Measurements from ENCODE around the gene TBC1D22A. TPM values are rescaled to one million over a fixed set of nuclear protein-coding genes. Genes with fewer than 3 reads are reported as not detected.

The TBC1D22A gene
- polyA plus RNA-seq, 1 of the 3 experiments (the other 2 are of a cell fraction), result 16.5 TPM

- TF ChIP-seq CHD2 (IDR thresholded peaks at IDR 0.05; ENCODE audit: low read length, partially characterized antibody) (no peak), ELF1 (IDR thresholded peaks at IDR 0.05) (no peak), TAF1 (IDR thresholded peaks at IDR 0.05; ENCODE audit: borderline replicate concordance, low read depth, low read length) (no peak), USF2 (IDR thresholded peaks at IDR 0.05; ENCODE audit: borderline replicate concordance, low read depth, low read length) (no peak)
Observed at GRCh38 chr22:46906326-46907045, 144.0 kb downstream of the TBC1D22A start (continued).

- 96% methylated on average over 24 of the region's 24 CpGs for WGBS (ENCODE audit: low lambda C conversion rate)
- no peaks in the 10 kb centered on the region for H3F3A ChIP-seq (replicated peaks; ENCODE audit: insufficient read depth)
- POLR2A ChIA-PET, result no interaction called here
Observed at GRCh38 chr22:46907241-46908215, 145.1 kb downstream of the TBC1D22A start.

GRCh38 chr22:46908641-46909107 lies 146.2 kb downstream of the TBC1D22A start:
- DNase-seq, result no peak
- WGBS (ENCODE audit: low lambda C conversion rate), result 97% methylated on average over 9 of the region's 15 CpGs
- POLR2A ChIA-PET, result no interaction called here
- CTCF ChIA-PET, result interaction anchor here (1.0 kb wide), 1 partner anchor 110 kb away, joined by 4 read pairs; no protein-coding TSS in a partner anchor
- Histone ChIP-seq H3K27ac (ENCODE audit: low read depth in 2 of 2, low read length in 1 of 2) (no peak overlapping the region), H3K4me2 (no peak overlapping the region), H3K9ac (no peak overlapping the region), H3K4me3 (ENCODE audit: low read depth in 2 of 2, low read length in 1 of 2) (no peak overlapping the region), H3K27me3 (ENCODE audit: insufficient read depth) (no peaks in the 10 kb centered on the region), H3K36me3 (replicated peaks in 1 of 2; ENCODE audit: control insufficient read depth in 1 of 2, insufficient read depth in 2 of 2, low read length in 1 of 2) (no peaks in the 10 kb centered on the region), H3K9me2 (no peaks in the 10 kb centered on the region), H3K9me3 (no peaks in the 10 kb centered on the region), H4K20me1 (ENCODE audit: insufficient read depth) (no peaks in the 10 kb centered on the region), H3F3A (replicated peaks; ENCODE audit: insufficient read depth) (no peaks in the 10 kb centered on the region), H2AFZ (ENCODE audit: low read depth) (no peak overlapping the region), H3K79me2 (ENCODE audit: insufficient read depth) (no peaks in the 10 kb centered on the region), H3K4me1 (ENCODE audit: control insufficient read depth in 1 of 2, insufficient read depth in 2 of 2, low read depth in 1 of 2, low read length in 1 of 2) (no peaks in the 10 kb centered on the region; a peak in 1 of 4 replicates)
- TF ChIP-seq PBX3 (IDR thresholded peaks at IDR 0.05), result no peak
- no peak for TF ChIP-seq RCOR1 (IDR thresholded peaks at IDR 0.05; ENCODE audit: low read length)
- no peak for TF ChIP-seq CHD2 (IDR thresholded peaks at IDR 0.05; ENCODE audit: low read length, partially characterized antibody)
- TF ChIP-seq NRF1 (IDR thresholded peaks at IDR 0.05; ENCODE audit: low read depth, low read length), result no peak
- no peak for TF ChIP-seq ELF1 (IDR thresholded peaks at IDR 0.05)
- TF ChIP-seq TAF1 (IDR thresholded peaks at IDR 0.05; ENCODE audit: borderline replicate concordance, low read depth, low read length), result no peak
- TF ChIP-seq EP300 (IDR thresholded peaks at IDR 0.05; ENCODE audit: borderline replicate concordance in 1 of 2, low read depth in 1 of 2, low read length in 1 of 2), result no peak
- no peak for TF ChIP-seq SIN3A (IDR thresholded peaks at IDR 0.05; ENCODE audit: borderline replicate concordance, low read depth, low read length)
- TF ChIP-seq EZH2phosphoT487 (IDR thresholded peaks at IDR 0.05; ENCODE audit: borderline replicate concordance, low read depth), result no peak
- no peak for TF ChIP-seq TEAD4 (IDR thresholded peaks at IDR 0.05; ENCODE audit: borderline replicate concordance, insufficient read depth)
- no peak for TF ChIP-seq CTCF (IDR thresholded peaks at IDR 0.05)
- no peak for TF ChIP-seq TCF12 (IDR thresholded peaks at IDR 0.05)

More at GRCh38 chr22:46907241-46908215, 145.1 kb downstream of the TBC1D22A start:
- no peak overlapping the region for H3K4me2 ChIP-seq
- H3K9me2 ChIP-seq, result no peaks in the 10 kb centered on the region
- no peak overlapping the region for H2AFZ ChIP-seq (ENCODE audit: low read depth)
- H3K27me3 ChIP-seq (ENCODE audit: insufficient read depth), result no peaks in the 10 kb centered on the region
- H3K36me3 ChIP-seq (replicated peaks in 1 of 2; ENCODE audit: control insufficient read depth in 1 of 2, insufficient read depth in 2 of 2, low read length in 1 of 2), result no peaks in the 10 kb centered on the region
- no peak overlapping the region for H3K9ac ChIP-seq
- CTCF ChIA-PET, result no interaction called here
- TF ChIP-seq NFIC (IDR thresholded peaks at IDR 0.05; ENCODE audit: borderline replicate concordance) (no peak), TCF12 (IDR thresholded peaks at IDR 0.05) (no peak)
- no peak for DNase-seq
- no peaks in the 10 kb centered on the region for H3K9me3 ChIP-seq
- no peak overlapping the region for H3K27ac ChIP-seq (ENCODE audit: low read depth in 2 of 2, low read length in 1 of 2)
- H4K20me1 ChIP-seq (ENCODE audit: insufficient read depth), result no peaks in the 10 kb centered on the region
- peaks cover 0 to 2% of the 10 kb centered on the region in 2 experiments; a peak in 1 of 4 replicates for H3K4me1 ChIP-seq (ENCODE audit: control insufficient read depth in 1 of 2, insufficient read depth in 2 of 2, low read depth in 1 of 2, low read length in 1 of 2)
- no peaks in the 10 kb centered on the region for H3K79me2 ChIP-seq (ENCODE audit: insufficient read depth)
- no peak overlapping the region for H3K4me3 ChIP-seq (ENCODE audit: low read depth in 2 of 2, low read length in 1 of 2)
